HEK293 (cell line): ENCODE measurements around the gene MRRF.

Experiments
- CTCF ChIA-PET: fragments of 350-600 bp; formaldehyde crosslinking; extraction: SDS; loops from one replicate; lab custom pipeline; 2021; ENCODE audit warnings: antibody characterized with exemption; lab: Yijun Ruan, JAX
- POLR2A ChIA-PET: fragments of 300-600 bp; formaldehyde crosslinking; extraction: SDS; loops from one replicate; lab custom pipeline; 2020; ENCODE audit warnings: antibody characterized with exemption, inconsistent platforms; lab: Yijun Ruan, JAX
- H3K27ac ChIP-seq: fragments of 200-500 bp; sonication (Bioruptor generic); 2 replicates; pipeline ENCODE4 v1.5.1; 2014; ENCODE audit warnings: low read depth, low read length, control low read depth, inconsistent platforms; ENCODE audit errors: extremely low read depth
- H3K36me3 ChIP-seq, 2 experiments: fragments of 200-500 bp in 1 of 2; sonication (Bioruptor generic) in 1 of 2; 1 replicate in 1 of 2; 2 replicates in 1 of 2; pipeline ENCODE4 v1.5.1; 2014 to 2017; ENCODE audit warnings: inconsistent platforms in 2 of 2, low read length in 2 of 2; ENCODE audit not compliant: control insufficient read depth in 2 of 2, insufficient read depth in 1 of 2
- H3K4me1 ChIP-seq: fragments of 200-500 bp; sonication (Bioruptor generic); 2 replicates; pipeline ENCODE4 v1.5.1; 2014; ENCODE audit warnings: mild to moderate bottlenecking, low read length, inconsistent platforms; ENCODE audit not compliant: control insufficient read depth, insufficient read depth
- H3K4me3 ChIP-seq: 2 replicates; pipeline ENCODE4 v1.5.1; 2011; ENCODE audit warnings: low read depth, mild to moderate bottlenecking, control low read depth, low read length, moderate library complexity
- H3K9me3 ChIP-seq: fragments of 200-500 bp; sonication (Bioruptor generic); 2 replicates; pipeline ENCODE4 v1.5.1; 2014; ENCODE audit warnings: low read depth, low read length, inconsistent platforms; ENCODE audit not compliant: control insufficient read depth, insufficient read depth
- GLI4 ChIP-seq: fragments of 450-650 bp; formaldehyde crosslinking; IDR thresholded peaks from 2 replicates; pipeline ENCODE4 v1.5.1; 2016; ENCODE audit warnings: missing biosample characterization, missing genetic modification characterization
- HIC1 ChIP-seq: fragments of 450-650 bp; formaldehyde crosslinking; IDR thresholded peaks from 2 replicates; pipeline ENCODE4 v1.5.1; 2016; ENCODE audit warnings: missing biosample characterization, missing genetic modification characterization
- KLF17 ChIP-seq: fragments of 450-650 bp; formaldehyde crosslinking; IDR thresholded peaks from 2 replicates; pipeline ENCODE4 v1.5.1; 2016; ENCODE audit warnings: missing biosample characterization, missing genetic modification characterization
- MZF1 ChIP-seq: fragments of 450-650 bp; formaldehyde crosslinking; IDR thresholded peaks from 2 replicates; pipeline ENCODE4 v1.5.1; 2017; ENCODE audit warnings: missing biosample characterization, missing genetic modification characterization, borderline replicate concordance
- OVOL3 ChIP-seq: fragments of 450-650 bp; formaldehyde crosslinking; IDR thresholded peaks from 2 replicates; pipeline ENCODE4 v1.5.1; 2016; ENCODE audit warnings: missing biosample characterization, missing genetic modification characterization
- PATZ1 ChIP-seq: fragments of 450-650 bp; formaldehyde crosslinking; IDR thresholded peaks from 2 replicates; pipeline ENCODE4 v1.5.1; 2016; ENCODE audit warnings: missing biosample characterization, missing genetic modification characterization
- PBX3 ChIP-seq: sonication (generic); formaldehyde crosslinking; IDR thresholded peaks from 2 replicates; pipeline ENCODE4 v1.8.1; 2022; ENCODE audit warnings: mild to moderate bottlenecking, moderate library complexity, missing genetic modification reagents
- SALL2 ChIP-seq: fragments of 450-650 bp; formaldehyde crosslinking; IDR thresholded peaks from 2 replicates; pipeline ENCODE4 v1.5.0; 2017; ENCODE audit warnings: missing biosample characterization, mild to moderate bottlenecking, missing genetic modification characterization, borderline replicate concordance
- SETDB1 ChIP-seq: IDR thresholded peaks from one replicate; pipeline ENCODE4 v1.6.1; 2017; ENCODE audit warnings: mild to moderate bottlenecking, low read length, moderate library complexity, mixed read lengths; ENCODE audit not compliant: insufficient read length
- SP3 ChIP-seq: fragments of 450-650 bp; formaldehyde crosslinking; IDR thresholded peaks from 2 replicates; pipeline ENCODE4 v1.5.1; 2016; ENCODE audit warnings: missing biosample characterization, missing genetic modification characterization
- TRIM28 ChIP-seq: IDR thresholded peaks from 2 replicates; pipeline ENCODE4 v1.6.1; 2011; ENCODE audit warnings: low read length, control low read depth, borderline replicate concordance
- ZBTB49 ChIP-seq: fragments of 450-650 bp; formaldehyde crosslinking; IDR thresholded peaks from 2 replicates; pipeline ENCODE4 v1.5.1; 2016; ENCODE audit warnings: missing biosample characterization, missing genetic modification characterization, low read depth
- ZBTB8A ChIP-seq: fragments of 450-650 bp; formaldehyde crosslinking; IDR thresholded peaks from 2 replicates; pipeline ENCODE4 v1.5.1; 2016; ENCODE audit warnings: missing biosample characterization, missing genetic modification characterization
- ZFP3 ChIP-seq: fragments of 450-650 bp; formaldehyde crosslinking; IDR thresholded peaks from 2 replicates; pipeline ENCODE4 v1.5.1; 2016; ENCODE audit warnings: low read depth, missing biosample characterization, missing genetic modification characterization
- ZNF10 ChIP-seq: fragments of 450-650 bp; formaldehyde crosslinking; IDR thresholded peaks from 2 replicates; pipeline ENCODE4 v1.5.1; 2017; ENCODE audit warnings: missing biosample characterization, missing genetic modification characterization
- ZNF133 ChIP-seq: fragments of 450-650 bp; formaldehyde crosslinking; IDR thresholded peaks from 2 replicates; pipeline ENCODE4 v1.5.1; 2016; ENCODE audit warnings: missing biosample characterization, missing genetic modification characterization
- ZNF211 ChIP-seq: fragments of 450-650 bp; formaldehyde crosslinking; IDR thresholded peaks from 2 replicates; pipeline ENCODE4 v1.5.1; 2016; ENCODE audit warnings: low read depth, missing biosample characterization, missing genetic modification characterization
- ZNF302 ChIP-seq: fragments of 450-650 bp; formaldehyde crosslinking; IDR thresholded peaks from 2 replicates; pipeline ENCODE4 v1.5.1; 2016; ENCODE audit warnings: missing biosample characterization, missing genetic modification characterization, low read depth
- ZNF341 ChIP-seq: fragments of 450-650 bp; formaldehyde crosslinking; IDR thresholded peaks from 2 replicates; pipeline ENCODE4; 2016; ENCODE audit warnings: low read depth, missing biosample characterization, missing genetic modification characterization
- ZNF416 ChIP-seq: fragments of 450-650 bp; formaldehyde crosslinking; IDR thresholded peaks from 2 replicates; pipeline ENCODE4 v1.5.1; 2016; ENCODE audit warnings: missing biosample characterization, missing genetic modification characterization
- ZNF449 ChIP-seq: fragments of 450-650 bp; formaldehyde crosslinking; IDR thresholded peaks from 2 replicates; pipeline ENCODE4 v1.5.1; 2017; ENCODE audit warnings: missing biosample characterization, mild to moderate bottlenecking, missing genetic modification characterization, moderate library complexity
- ZNF843 ChIP-seq: fragments of 450-650 bp; formaldehyde crosslinking; IDR thresholded peaks from 2 replicates; pipeline ENCODE4 v1.5.1; 2016; ENCODE audit warnings: missing biosample characterization, missing genetic modification characterization

MRRF gene

GRCh38 chr9:122216138-122216797, 48.4 kb upstream of the MRRF start:
- TF ChIP-seq ZNF302, result no peak
- TF ChIP-seq ZNF341 (tag by site-specific recombination), result no peak
- TF ChIP-seq OVOL3, result no peak
- no peak for TF ChIP-seq ZNF133 (tag by site-specific recombination)
- no peak for TF ChIP-seq ZBTB49 (tag by site-specific recombination)
- no peak for TF ChIP-seq MZF1 (tag by site-specific recombination)
- TF ChIP-seq ZNF449 (tag by site-specific recombination), result no peak
- no peak for TF ChIP-seq SETDB1
- TF ChIP-seq ZNF10 (tag by site-specific recombination), result no peak
- TF ChIP-seq GLI4 (tag by site-specific recombination), result no peak
- POLR2A ChIA-PET, result interaction anchor here (0.8 kb wide), 1 partner anchor 48 kb away, joined by 3 read pairs; the partner anchor contains the start of genes MRRF and RBM18
- Histone ChIP-seq H3K27ac (no peak overlapping the region), H3K36me3 (no peaks in the 10 kb centered on the region), H3K4me1 (no peaks in the 10 kb centered on the region), H3K4me3 (no peak overlapping the region), H3K9me3 (no peaks in the 10 kb centered on the region)
- CTCF ChIA-PET, result interaction anchor here (0.8 kb wide), 1 partner anchor 91 kb away, joined by 3 read pairs; no protein-coding TSS in a partner anchor

GRCh38 chr9:122216798-122217418, 47.8 kb upstream of the MRRF start:
- Histone ChIP-seq H3K9me3 (no peaks in the 10 kb centered on the region), H3K4me1 (no peaks in the 10 kb centered on the region)
- TF ChIP-seq SP3 (tag by site-specific recombination) (no peak), ZBTB8A (tag by site-specific recombination) (no peak), HIC1 (tag by site-specific recombination) (no peak), TRIM28 (no peak), ZNF211 (tag by site-specific recombination) (no peak), ZNF416 (tag by site-specific recombination) (no peak), PATZ1 (tag by site-specific recombination) (no peak), PBX3 (CRISPR knock-in tag) (no peak), SALL2 (no peak), KLF17 (tag by site-specific recombination) (no peak), ZNF843 (tag by site-specific recombination) (no peak), ZFP3 (tag by site-specific recombination) (no peak)

More at GRCh38 chr9:122216798-122217418, 47.8 kb upstream of the MRRF start:
- ChIA-PET CTCF (no interaction called here), POLR2A (interaction anchor here (0.8 kb wide), 1 partner anchor 48 kb away, joined by 3 read pairs; the partner anchor contains the start of genes MRRF and RBM18)
- Histone ChIP-seq H3K36me3 (no peaks in the 10 kb centered on the region), H3K27ac (no peak overlapping the region), H3K4me3 (no peak overlapping the region)
